Measurements from ENCODE around the gene PIP4K2A.

PIP4K2A gene

DNA sequence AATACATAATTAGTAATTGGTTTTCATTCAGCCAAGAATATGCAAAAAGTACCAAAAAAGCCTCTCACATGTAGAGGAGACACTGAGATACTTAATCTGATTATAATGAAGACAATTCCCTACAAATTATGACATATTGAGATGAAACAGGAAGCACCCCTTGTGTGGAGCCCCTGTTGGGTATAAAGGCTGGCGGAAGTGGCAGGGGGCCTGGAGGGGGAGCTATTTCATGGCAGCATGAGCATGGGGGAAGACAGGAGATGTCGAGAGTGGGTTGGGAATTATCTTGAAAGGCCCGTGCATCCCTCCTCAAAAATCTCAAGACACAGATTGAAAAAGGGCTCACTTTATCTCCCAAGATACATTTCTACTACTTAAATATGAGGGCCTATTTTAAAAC, 96.9 kb downstream of the PIP4K2A start:
- Histone ChIP-seq H3K36me3 (ENCODE audit: insufficient read depth, low read length) (no peaks in the 10 kb centered on the region), H3K4me3 (peak overlapping the region; percentile 23), H3K9ac (ENCODE audit: insufficient read length) (no peak overlapping the region), H3K27ac (no peak overlapping the region; the same call in 1 of the 2 replicates), H3K9me3 (ENCODE audit: low read depth, low read length) (no peaks in the 10 kb centered on the region)
- no peak for TF ChIP-seq FOXP2 (optimal IDR thresholded peaks at IDR 0.05; ENCODE audit: control extremely low read depth, extremely low read length, insufficient read depth)
- no peak for TF ChIP-seq EZH2 (IDR thresholded peaks at IDR 0.05)
- peak; percentile 47; the same call in 1 of the 2 replicates for TF ChIP-seq POLR2AphosphoS5 (IDR thresholded peaks at IDR 0.05; ENCODE audit: borderline replicate concordance, low read depth, low read length)
- DNase-seq (ENCODE audit: low read depth, low spot score) = no peak

GRCh38 chr10:22617051-22617450, 97.3 kb downstream of the PIP4K2A start:
- Histone ChIP-seq H3K4me3 (peak overlapping the region; percentile 23), H3K9ac (ENCODE audit: insufficient read length) (no peak overlapping the region), H3K27ac (0 out of 2 replicates have a peak overlapping the region, but pooled peaks have one; percentile 19), H3K36me3 (ENCODE audit: insufficient read depth, low read length) (no peaks in the 10 kb centered on the region), H3K9me3 (ENCODE audit: low read depth, low read length) (no peaks in the 10 kb centered on the region)
- DNase-seq (ENCODE audit: low read depth, low spot score) = no peak
- no peak for TF ChIP-seq EZH2 (IDR thresholded peaks at IDR 0.05)
- TF ChIP-seq FOXP2 (optimal IDR thresholded peaks at IDR 0.05; ENCODE audit: control extremely low read depth, extremely low read length, insufficient read depth) = no peak
- TF ChIP-seq POLR2AphosphoS5 (IDR thresholded peaks at IDR 0.05; ENCODE audit: borderline replicate concordance, low read depth, low read length) = no peak

GRCh38 chr10:22615819-22616499, 98.4 kb downstream of the PIP4K2A start:
- TF ChIP-seq POLR2AphosphoS5 (IDR thresholded peaks at IDR 0.05; ENCODE audit: borderline replicate concordance, low read depth, low read length) = no peak
- TF ChIP-seq EZH2 (IDR thresholded peaks at IDR 0.05) = no peak
- no peak for TF ChIP-seq FOXP2 (optimal IDR thresholded peaks at IDR 0.05; ENCODE audit: control extremely low read depth, extremely low read length, insufficient read depth)
- H3K36me3 ChIP-seq (ENCODE audit: insufficient read depth, low read length) = no peaks in the 10 kb centered on the region
- no peak for DNase-seq (ENCODE audit: low read depth, low spot score)
- no peak overlapping the region for H3K27ac ChIP-seq
- H3K9me3 ChIP-seq (ENCODE audit: low read depth, low read length) = no peaks in the 10 kb centered on the region
- no peak overlapping the region for H3K4me3 ChIP-seq
- no peak overlapping the region for H3K9ac ChIP-seq (ENCODE audit: insufficient read length)

GRCh38 chr10:22615101-22615500, 99.3 kb downstream of the PIP4K2A start:
- H3K27ac ChIP-seq = no peak overlapping the region
- H3K4me3 ChIP-seq = no peak overlapping the region
- no peaks in the 10 kb centered on the region for H3K9me3 ChIP-seq (ENCODE audit: low read depth, low read length)
- no peak overlapping the region for H3K9ac ChIP-seq (ENCODE audit: insufficient read length)
- no peak for DNase-seq (ENCODE audit: low read depth, low spot score)
- H3K36me3 ChIP-seq (ENCODE audit: insufficient read depth, low read length) = no peaks in the 10 kb centered on the region
- TF ChIP-seq EZH2 (IDR thresholded peaks at IDR 0.05) = no peak
- no peak for TF ChIP-seq POLR2AphosphoS5 (IDR thresholded peaks at IDR 0.05; ENCODE audit: borderline replicate concordance, low read depth, low read length)
- TF ChIP-seq FOXP2 (optimal IDR thresholded peaks at IDR 0.05; ENCODE audit: control extremely low read depth, extremely low read length, insufficient read depth) = no peak

- H3K27ac ChIP-seq = no peak overlapping the region
- no peaks in the 10 kb centered on the region for H3K9me3 ChIP-seq (ENCODE audit: low read depth, low read length)
- DNase-seq (ENCODE audit: low read depth, low spot score) = no peak
- no peaks in the 10 kb centered on the region for H3K36me3 ChIP-seq (ENCODE audit: insufficient read depth, low read length)
- TF ChIP-seq POLR2AphosphoS5 (IDR thresholded peaks at IDR 0.05; ENCODE audit: borderline replicate concordance, low read depth, low read length) (no peak), FOXP2 (optimal IDR thresholded peaks at IDR 0.05; ENCODE audit: control extremely low read depth, extremely low read length, insufficient read depth) (no peak), EZH2 (IDR thresholded peaks at IDR 0.05) (no peak)
- no peak overlapping the region for H3K9ac ChIP-seq (ENCODE audit: insufficient read length)
- no peak overlapping the region for H3K4me3 ChIP-seq
These were observed 101.4 kb downstream of the PIP4K2A start for GRCh38 chr10:22613011-22613410.

- no peak overlapping the region for H3K27ac ChIP-seq
- no peaks in the 10 kb centered on the region for H3K9me3 ChIP-seq (ENCODE audit: low read depth, low read length)
- TF ChIP-seq FOXP2 (optimal IDR thresholded peaks at IDR 0.05; ENCODE audit: control extremely low read depth, extremely low read length, insufficient read depth) = no peak
- no peak for TF ChIP-seq EZH2 (IDR thresholded peaks at IDR 0.05)
- no peak for TF ChIP-seq POLR2AphosphoS5 (IDR thresholded peaks at IDR 0.05; ENCODE audit: borderline replicate concordance, low read depth, low read length)
- no peak overlapping the region for H3K4me3 ChIP-seq
- no peak overlapping the region for H3K9ac ChIP-seq (ENCODE audit: insufficient read length)
- DNase-seq (ENCODE audit: low read depth, low spot score) = no peak
- H3K36me3 ChIP-seq (ENCODE audit: insufficient read depth, low read length) = no peaks in the 10 kb centered on the region
These were observed 102.1 kb downstream of the PIP4K2A start for GRCh38 chr10:22612318-22612717.

DNA sequence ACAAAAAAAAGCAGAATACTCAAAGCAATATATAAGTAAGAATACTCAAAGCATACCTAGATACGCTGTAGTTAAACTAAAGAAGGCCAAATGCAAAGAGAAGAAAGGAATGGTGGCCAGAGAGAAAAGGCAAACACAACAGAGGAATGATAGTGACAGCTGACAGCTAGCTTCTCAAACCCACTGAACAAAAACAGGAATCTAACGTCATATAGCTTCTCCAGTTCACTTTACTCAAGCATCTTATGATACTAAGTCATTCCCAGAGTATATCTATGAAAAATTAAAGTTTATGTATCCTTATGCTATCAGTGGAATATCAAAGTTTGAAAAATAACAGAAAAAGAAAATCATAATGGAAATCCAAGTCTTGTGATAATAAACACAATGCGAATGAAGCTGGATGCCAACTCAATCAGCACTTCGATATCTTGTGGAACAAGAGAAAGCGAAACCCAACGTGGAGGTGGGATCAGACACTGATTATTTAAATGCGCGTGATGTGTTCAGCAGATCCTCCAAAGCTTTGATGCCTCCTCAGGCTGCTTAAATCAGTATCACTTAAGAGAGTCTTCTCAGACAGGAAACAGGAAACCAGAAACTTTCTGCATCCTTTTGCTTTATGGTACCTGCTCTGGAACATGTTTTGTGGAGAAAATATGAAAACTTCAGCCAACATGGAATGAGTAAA, 102.8 kb downstream of the PIP4K2A start:
- H3K27ac ChIP-seq = no peak overlapping the region
- no peaks in the 10 kb centered on the region for H3K36me3 ChIP-seq (ENCODE audit: insufficient read depth, low read length)
- no peaks in the 10 kb centered on the region for H3K9me3 ChIP-seq (ENCODE audit: low read depth, low read length)
- no peak for DNase-seq (ENCODE audit: low read depth, low spot score)
- H3K9ac ChIP-seq (ENCODE audit: insufficient read length) = no peak overlapping the region
- TF ChIP-seq POLR2AphosphoS5 (IDR thresholded peaks at IDR 0.05; ENCODE audit: borderline replicate concordance, low read depth, low read length) (no peak), EZH2 (IDR thresholded peaks at IDR 0.05) (no peak), FOXP2 (optimal IDR thresholded peaks at IDR 0.05; ENCODE audit: control extremely low read depth, extremely low read length, insufficient read depth) (no peak)
- H3K4me3 ChIP-seq = no peak overlapping the region

DNA sequence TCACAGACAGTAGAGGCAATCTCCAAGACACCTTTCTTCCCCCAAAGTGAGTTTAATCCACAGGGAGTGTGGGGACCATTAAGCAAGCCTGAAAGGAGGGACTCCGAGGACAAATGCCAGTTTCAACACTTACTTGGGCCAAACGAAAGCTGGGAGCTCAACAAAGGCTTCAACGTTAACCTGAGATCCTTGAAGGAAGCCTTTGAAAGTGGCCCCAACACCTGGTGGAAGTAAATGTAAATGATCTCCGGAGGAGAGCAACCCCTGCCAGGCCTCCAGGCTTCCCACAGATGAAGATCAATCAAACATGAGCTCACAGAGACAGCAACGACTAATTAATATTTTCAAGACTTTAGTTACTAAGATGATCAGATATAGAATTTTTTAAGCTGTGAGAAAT, 103.8 kb downstream of the PIP4K2A start:
- DNase-seq (ENCODE audit: low read depth, low spot score) = no peak
- Histone ChIP-seq H3K27ac (no peak overlapping the region), H3K36me3 (ENCODE audit: insufficient read depth, low read length) (no peaks in the 10 kb centered on the region), H3K9me3 (ENCODE audit: low read depth, low read length) (no peaks in the 10 kb centered on the region), H3K9ac (ENCODE audit: insufficient read length) (no peak overlapping the region), H3K4me3 (no peak overlapping the region)
- TF ChIP-seq EZH2 (IDR thresholded peaks at IDR 0.05) (no peak), FOXP2 (optimal IDR thresholded peaks at IDR 0.05; ENCODE audit: control extremely low read depth, extremely low read length, insufficient read depth) (no peak), POLR2AphosphoS5 (IDR thresholded peaks at IDR 0.05; ENCODE audit: borderline replicate concordance, low read depth, low read length) (no peak)

Measured in SK-N-MC (cell line).